GM15510 (cell line): ENCODE data around the gene TLR8.
A peak's percentile ranks its signal among the peaks of the same experiment; 100 is the strongest.

ENCODE experiments used
- POLR2A ChIP-seq: IDR thresholded peaks from 3 replicates; pipeline ENCODE4 v1.6.1; 2011; ENCODE audit warnings: borderline replicate concordance; ENCODE audit not compliant: insufficient read length; ENCODE audit errors: extremely low read depth

TLR8 gene

GRCh38 chrX:12949927-12950656 lies 43.7 kb downstream of the TLR8 start:
- peak; percentile 75 for TF ChIP-seq POLR2A

GRCh38 chrX:12950851-12951594 lies 44.6 kb downstream of the TLR8 start:
- peak; percentile 25 for TF ChIP-seq POLR2A

DNA sequence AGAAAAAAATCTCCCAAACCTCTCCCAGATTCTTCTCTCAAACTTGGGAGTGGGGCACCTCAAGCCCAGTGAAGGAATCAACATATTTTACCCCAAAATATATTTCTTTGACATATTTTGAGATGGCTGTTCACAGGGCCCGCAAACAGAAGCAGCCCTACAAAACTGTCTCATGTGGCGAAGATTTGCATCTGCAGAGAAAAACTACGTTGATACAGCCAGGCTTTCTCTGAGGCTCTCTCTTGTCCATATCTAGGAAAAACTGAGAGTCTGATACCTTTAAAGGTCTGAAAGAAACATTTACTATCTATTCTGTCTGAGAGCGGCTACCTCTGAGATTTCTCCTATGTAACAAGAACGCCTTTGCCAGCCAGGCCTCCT lies 45.2 kb downstream of the TLR8 start:
- no peak for TF ChIP-seq POLR2A

GRCh38 chrX:12953420-12953819 lies 47.0 kb downstream of the TLR8 start:
- TF ChIP-seq POLR2A: no peak

- TF ChIP-seq POLR2A: no peak
Observed at GRCh38 chrX:12954376-12954775, 48.0 kb downstream of the TLR8 start.

DNA sequence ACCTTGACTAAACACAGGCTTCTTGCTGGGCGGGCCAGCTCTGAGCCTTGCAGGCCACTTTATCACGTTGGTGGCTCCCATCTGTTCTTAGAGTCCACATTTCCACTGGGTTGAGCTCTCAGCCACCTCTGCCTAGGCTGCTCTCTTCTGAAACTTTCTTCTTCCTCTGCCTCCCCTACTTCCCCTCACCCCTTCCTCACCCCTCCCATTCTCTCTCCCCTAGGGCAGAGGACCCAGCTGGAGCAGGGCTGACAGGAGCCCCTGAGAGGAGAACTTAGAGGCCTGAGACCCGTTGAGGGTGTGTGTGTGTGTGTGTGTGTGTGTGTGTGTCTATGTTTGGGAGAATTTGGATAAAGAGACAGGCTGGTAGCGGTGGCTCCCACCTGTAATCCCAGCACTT lies 48.6 kb downstream of the TLR8 start:
- no peak for TF ChIP-seq POLR2A

- peak; percentile 34 for TF ChIP-seq POLR2A
Observed at GRCh38 chrX:12955882-12956703, 49.7 kb downstream of the TLR8 start.

- TF ChIP-seq POLR2A: peak; percentile 21
Observed at GRCh38 chrX:12956704-12957534, 50.5 kb downstream of the TLR8 start.

DNA sequence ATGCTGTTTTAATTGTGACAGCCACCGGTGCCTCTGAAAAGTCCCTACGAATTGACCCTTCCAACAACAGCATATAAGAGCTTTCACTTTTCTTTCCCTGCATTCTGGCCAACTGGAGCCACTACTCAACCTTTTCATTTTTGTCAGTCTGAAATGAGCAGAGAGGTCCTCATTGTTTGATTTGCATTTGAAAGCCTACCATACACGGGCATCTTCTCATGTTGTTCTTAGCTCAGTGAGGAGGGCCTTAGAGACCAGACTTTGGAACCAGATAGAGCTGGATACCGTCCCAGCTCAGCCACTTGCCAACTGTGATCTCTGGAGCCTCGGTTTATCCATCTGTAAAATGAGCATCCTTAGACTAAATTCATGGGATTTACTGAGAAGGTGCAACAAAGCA lies 51.6 kb downstream of the TLR8 start:
- TF ChIP-seq POLR2A: no peak

DNA sequence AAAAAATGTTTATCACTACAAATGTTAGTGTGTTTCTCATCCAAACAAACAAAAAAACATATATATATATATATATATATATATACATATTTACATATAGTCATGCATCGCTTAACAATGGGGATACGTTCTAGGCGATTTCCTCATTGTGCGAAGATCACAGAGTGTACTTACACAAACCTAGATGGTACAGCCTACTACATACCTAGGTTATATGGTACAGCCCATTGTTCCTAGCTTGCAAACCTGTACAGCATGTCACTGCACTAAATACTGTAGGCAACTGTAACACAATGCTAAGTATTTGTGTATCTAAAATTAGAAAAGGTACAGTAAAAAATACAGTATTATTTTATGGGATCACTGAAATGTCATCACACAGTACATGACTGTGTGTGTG lies 52.0 kb downstream of the TLR8 start:
- TF ChIP-seq POLR2A: no peak

DNA sequence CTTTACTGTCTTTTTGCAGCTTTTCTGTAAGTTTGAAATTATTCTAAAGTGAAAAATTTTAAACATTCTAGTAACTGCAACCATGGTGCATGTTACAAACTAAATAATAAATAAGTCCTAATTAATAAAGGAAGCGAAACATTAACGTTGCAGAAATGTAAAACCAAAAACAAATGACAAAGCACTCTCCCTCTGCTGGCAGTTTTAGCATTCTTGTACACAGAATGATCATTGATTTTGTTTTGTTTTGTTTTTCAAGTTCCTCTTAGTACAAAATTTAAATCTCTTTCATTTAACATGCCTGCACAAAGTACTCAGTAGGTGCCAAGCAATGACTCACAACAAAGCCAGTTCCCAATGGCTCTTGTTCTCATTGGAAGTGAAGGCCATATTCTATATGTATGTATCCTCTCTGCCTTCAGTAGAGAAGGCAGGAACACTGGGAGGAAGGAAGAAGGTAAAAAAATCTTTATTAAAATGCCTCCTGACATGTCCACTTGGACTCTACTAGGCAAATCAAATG lies 54.8 kb downstream of the TLR8 start:
- TF ChIP-seq POLR2A: no peak

DNA sequence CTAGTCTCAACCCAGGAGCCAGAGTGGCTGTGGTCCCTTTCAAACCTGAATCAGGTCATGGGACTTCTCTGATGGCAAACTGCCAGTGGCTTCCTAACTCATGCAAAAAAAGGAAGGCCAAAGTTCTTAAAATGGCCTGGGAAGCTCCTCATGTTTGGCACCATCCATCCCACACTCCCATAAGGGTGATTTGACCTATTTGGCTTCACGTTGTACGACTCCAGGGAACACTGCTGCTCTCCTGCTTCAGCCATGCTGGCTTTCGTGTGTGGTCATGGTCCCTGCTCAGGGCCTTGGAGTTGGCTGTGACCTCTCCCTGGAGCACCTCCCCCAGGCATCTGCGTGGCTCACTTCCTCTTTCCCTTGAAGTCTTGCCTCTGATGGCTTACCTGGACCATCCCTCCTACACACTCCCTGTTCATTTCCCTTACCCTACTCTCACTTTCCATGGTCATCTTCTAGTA lies 55.7 kb downstream of the TLR8 start:
- TF ChIP-seq POLR2A: no peak

DNA sequence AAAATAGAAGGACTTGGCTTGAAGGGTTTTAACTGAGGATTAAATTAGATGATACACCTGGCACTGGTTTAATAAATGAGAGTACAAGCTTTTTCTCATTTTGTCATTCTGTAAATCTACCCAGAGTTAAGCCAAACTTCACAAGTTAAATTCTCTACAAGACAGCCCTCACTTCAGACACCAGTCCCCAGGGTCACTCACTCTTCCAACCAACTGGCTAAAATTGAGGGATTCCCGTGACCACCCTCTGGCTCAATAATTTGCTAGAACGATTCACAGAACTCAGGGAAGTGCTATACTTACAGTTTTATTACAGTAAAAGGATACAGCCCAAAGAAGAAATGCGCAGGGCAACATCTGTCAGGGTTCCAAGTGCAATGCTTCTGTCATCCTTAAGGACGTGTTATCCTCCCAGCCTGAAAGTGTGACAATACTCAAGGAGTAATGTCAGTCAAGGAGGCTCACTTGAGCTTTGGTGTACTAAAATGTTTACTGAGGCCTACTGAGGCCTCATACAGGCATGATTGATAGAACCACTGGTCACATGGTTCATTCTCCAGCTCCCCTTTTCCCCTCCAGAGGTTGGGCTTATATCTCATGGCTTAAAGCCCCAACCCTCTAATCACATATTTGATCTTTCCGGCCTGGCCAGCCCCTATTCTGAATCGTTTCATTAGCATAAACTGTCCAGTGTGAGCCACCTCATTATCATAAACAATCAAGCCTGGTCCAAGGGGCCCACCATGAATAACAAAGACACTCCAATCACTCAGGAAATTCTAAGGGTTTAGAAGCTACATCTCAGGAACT lies 58.9 kb downstream of the TLR8 start:
- no peak for TF ChIP-seq POLR2A

- no peak for TF ChIP-seq POLR2A
Observed at GRCh38 chrX:12966151-12966550, 59.7 kb downstream of the TLR8 start.
